G401 (cell line): ENCODE results near the gene EPHX1. TPM values are rescaled to one million over a fixed set of nuclear protein-coding genes. Genes with fewer than 3 reads are reported as not detected.
"Not testable (repeated sequence)": the region's sequence is repeated elsewhere in the genome, so short reads cannot be mapped to it uniquely, and the experiment has no call there.

Experiments
- DNase-seq: peaks from one replicate; pipeline ENCODE4 v3.0.0-alpha.2; 2015; ENCODE audit warnings: low spot score
- in situ Hi-C: cut with HindIII; loops from 2 replicates; pipeline ENCODE4 v1.10.0; 2016; ENCODE audit warnings: low sequenced_read_pairs, mixed read lengths
- total RNA-seq: library from RNA; depleted of rRNA; stranded (reverse); fragments of >200 nt; shearing (Covaris generic); gene quantifications from 2 replicates; pipeline ENCODE4 v1.2.3, GENCODE V29; 2014

Gene EPHX1
- total RNA-seq, 1 experiment from 2014 or later = 23.5 TPM

DNA sequence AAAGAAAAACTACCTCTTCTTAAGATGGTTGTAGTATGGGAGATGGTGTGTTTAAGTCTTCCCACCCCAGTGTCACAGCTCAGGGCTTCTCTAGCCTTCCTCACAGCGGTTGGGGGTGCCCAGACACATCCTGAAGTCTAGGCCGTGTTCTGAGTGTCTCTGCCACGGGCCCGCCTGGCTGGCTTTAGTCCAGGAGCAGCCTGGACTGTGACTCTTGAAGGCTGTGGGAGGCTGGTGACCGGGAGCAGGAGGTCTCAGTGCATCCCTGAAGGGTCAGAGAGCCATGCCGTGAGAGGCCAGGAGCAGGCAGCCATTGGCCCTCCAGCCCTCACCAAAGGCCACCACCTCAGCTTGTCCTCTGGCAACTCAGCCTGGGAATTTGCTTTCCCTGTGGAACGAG lies 4.5 kb downstream of the EPHX1 start:
- DNase-seq = no peak
- in situ Hi-C loops = no loop called here

DNA sequence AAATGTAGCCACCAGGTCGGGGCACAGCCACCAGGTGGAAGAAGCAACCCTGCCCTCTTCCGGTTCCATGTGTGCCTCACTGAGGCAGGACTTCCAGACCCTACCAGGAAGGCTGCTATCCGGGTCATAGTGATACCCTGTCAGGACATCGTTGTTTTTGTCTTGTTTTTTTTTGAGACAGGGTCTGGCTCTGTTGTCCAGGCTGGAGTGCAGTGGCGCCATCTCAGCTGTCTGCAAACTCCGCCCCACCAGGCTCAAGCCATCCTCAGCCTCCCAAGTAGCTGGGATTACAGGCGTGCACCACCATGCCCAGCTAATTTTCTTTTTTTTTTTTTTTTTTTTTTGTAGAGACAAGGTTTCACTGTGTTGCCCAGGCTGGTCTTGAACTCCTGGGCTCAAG lies 5.2 kb downstream of the EPHX1 start:
- in situ Hi-C loops, DNase-seq: not testable (repeated sequence)

DNA sequence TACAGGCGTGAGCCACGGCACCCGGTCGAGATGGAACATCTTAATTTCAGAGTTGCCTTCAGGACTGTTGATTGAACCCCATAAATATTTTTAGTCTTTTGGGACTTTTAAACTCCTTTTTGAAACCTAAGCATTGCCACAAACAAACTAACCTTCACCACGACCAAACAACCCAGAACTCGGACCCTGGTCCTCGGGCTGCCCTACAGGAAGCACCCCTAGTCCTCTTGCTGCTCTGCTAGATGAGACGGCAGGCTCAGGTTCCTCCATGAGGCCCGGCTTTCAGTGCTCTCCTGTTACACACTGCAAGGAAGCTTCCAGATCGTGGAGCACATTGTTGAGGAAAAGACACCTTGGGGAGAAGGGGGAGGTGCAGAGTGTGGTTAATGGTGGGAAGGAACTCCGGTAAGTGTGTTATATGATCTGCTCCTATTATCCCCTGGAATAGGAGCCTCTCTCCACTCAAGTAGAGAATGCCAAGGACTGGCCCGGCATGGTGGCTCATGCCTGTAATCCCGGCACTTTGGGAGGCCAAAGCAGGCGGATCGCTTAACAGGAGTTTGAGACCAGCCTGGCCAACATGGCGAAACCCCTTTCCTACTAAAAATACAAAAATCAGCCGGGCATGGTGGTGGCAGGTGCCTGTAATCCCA lies 5.7 kb downstream of the EPHX1 start:
- in situ Hi-C loops = no loop called here

DNA sequence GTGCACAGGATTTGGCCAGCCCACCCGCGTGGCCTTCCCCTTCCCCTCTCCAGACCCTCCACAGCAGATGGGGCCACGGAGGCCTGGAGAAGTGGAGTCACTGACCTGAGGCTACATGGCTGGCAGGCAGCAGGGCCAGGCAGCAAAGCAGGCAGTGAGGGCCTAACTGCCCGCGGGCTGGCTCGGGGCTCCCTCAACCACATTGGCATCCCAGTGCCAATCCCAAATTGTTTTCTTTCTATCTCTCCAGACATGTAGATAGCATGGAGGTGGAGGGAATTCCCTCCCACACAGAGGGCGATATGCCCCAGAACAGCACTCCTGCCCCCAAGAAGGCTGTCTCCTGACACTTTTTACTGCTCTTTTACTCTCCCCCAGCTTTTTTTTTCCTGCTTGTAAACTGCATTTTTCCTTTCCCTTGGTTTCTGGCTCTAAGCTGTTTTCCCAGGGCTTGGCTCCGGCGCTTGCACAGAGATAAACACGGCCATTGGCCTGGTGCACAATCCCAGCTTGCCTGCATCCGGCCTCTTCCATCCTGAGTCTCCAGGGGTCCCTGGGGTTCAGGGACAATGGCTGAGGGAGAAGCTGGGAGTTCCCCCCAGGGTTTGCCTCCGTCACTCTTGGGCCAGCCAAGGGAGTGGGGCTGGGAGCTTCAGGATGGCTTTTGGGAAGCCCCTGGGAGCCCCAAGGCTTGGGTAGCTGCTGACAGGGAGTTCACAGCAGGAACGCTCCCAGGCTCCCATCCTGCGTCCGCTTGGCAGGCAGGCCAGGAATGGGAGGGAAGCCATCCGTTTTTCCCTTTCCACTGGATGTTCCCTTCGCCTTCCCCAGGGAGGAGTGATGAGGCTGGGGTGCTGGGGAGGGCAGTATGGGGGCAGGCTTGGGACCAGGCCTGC lies 7.0 kb downstream of the EPHX1 start:
- peak; percentile 76 for DNase-seq
- in situ Hi-C loops = no loop called here

More for the DNA sequence above, 5.7 kb downstream of the EPHX1 start:
- no peak for DNase-seq

DNA sequence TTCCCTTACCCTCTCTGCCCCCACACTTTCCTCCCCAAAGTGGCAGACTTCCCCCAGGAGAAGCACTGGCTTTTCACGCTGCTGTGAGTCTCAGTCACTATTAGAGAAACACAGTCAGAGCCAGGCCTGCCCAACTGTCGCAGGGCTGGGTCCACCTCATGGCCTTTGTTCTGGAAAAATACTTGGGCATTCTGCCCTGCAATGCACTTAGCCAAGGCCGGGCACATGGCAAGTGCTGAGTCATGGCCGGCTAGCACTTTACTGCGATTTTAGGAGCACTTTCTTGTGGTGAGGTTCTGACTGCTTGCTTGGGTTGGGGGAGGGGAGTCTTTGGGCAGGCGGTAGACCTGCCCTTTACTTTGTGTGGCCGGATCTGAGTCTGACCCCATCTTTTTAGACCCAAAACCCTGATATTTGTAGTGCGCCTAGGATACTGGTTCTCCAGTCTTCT lies 7.7 kb downstream of the EPHX1 start:
- peak; percentile 96 for DNase-seq
- in situ Hi-C loops = no loop called here

DNA sequence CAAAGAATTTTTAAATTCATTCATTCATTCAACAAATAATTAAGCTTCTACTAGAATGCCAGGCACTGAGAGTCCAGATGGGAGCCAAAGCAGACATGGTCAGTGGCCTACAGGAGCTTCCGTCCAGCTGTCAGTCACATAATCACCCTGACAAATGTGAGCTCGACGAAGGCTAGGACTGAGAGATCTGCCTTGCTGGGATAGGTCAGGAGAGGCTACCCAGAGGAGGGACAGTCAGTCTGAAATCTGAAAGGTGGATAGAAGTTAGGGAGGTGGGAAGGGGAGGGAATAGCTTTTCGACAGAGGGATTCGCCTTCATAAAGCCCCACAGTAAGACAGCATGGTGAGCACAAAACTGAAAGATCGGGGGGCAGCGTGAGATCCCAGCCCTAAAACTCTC lies 8.3 kb downstream of the EPHX1 start:
- in situ Hi-C loops = no loop called here
- DNase-seq = no peak

DNA sequence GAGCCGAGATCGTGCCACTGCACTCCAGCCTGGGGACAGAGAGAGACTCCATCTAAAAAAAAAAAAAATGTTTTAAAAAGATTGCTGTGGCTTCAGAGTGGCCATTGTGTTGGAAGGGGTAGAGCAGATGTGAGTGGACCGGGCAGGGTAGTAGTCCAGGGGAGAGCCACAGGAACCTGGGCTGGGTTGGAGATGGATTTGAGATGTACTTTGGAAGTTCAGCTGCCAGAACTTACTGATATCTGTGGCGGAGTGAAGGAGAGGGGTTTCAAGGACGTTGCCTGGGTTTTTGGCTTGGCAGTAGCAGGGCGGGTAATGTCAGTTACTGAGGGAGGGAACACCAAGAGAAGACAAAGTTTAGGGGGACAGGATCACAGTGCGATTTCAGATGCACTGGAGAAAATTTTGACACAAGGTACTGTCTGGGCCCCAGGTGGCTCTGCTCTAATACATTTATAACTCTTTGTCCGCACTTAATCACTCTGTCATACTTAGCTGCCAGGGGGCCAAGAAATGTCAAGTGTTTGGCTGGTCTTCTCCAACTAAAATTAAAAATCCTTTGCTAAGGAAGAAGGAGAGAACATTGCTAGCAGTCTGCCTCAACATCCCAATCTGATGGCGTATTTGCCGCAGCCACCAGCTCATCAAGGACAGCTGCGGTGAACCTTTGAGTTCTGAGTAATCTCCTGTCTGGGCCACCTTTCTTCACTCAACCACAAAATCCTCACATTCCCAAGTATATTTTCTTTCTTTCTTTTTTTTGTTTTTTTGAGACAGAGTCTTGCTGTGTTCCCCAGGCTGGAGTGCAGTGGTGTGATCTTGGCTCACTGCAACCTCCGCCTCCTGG lies 9.6 kb downstream of the EPHX1 start:
- in situ Hi-C loops = no loop called here
- DNase-seq = no peak

DNA sequence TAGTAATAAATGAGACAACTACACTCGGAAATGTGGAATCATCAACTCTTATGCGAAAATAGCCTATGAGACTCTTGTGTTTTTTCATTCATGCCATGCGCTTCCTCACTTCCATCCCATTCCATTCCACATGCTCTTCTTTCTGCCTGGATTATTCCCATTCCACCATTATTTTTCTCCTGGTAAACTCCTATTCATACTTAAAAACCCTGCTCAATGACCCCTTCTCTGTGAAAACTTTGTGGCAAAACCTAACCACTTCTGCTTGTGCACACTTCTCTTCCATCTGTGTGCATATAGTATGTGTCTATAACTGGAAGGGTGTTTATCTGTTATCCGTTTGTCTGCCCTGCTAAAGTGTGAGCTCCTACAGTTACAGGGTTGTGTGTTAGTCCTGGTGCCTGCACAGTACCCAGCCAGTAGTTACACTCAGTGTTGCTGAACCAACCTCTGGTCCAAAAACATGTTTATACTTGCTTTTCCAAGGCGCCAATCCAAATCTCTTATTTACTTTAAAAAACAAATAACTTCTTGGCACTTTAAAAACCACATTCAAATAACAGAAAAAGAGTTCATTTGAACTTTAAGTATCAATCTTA lies 10.7 kb downstream of the EPHX1 start:
- in situ Hi-C loops = no loop called here
- DNase-seq = no peak

DNA sequence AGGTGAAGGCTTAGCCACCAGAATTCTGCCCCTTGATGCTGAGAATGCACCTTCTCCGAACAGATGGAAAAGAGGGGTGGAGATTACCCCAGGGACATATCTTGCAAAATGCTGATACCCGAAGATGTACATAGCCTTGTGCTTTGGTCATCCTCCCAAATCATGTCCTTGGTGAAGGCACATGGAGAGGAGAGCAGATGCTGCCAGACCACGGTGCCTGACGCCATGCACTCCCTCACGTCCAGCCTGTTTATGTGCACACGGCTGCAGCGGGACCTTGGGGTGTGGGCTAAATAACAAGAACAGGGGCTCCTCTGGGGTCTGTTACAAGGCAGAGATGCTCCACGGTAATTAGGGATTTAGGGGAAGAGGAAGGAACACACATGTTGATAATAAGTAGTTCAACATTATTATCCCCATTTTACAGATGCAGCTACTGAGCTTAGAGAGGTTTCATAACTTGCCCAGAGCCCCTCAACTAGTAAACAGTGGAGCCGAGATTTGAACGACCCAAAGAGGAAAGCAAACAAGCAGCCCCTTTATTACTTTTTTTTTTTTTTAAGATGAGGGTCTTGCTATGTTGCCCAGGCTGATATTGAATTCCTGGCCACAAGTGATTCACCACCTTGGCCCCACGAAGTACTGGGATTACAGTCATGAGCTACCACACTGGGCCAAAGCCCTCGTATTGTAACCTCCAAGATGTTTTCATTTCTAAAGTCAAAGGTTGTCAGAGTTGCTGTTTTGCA lies 12.9 kb downstream of the EPHX1 start:
- in situ Hi-C loops = no loop called here
- no peak for DNase-seq

DNA sequence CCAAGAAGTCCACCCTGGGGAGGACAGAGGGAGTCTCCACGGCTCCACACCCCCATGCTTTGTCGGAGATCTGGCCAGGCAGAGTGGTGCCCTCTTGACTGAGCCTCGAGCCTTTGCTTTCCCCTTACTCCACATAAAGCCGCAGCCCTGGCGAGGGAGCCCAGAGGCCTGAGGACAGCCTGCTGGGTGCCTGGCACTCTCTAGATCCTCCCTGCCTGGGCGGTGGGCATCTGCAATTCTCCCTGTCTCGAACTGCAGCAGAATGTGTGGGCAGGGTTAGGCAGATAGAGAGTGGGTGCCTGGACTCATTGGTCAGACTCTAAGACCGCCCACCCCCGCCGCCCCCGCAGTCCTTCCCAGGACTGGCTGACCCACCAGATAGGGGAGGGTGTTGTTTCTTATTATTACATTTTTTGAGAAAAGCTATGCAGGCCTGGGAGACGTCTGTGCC lies 13.9 kb downstream of the EPHX1 start:
- in situ Hi-C loops = no loop called here
- DNase-seq = no peak

DNA sequence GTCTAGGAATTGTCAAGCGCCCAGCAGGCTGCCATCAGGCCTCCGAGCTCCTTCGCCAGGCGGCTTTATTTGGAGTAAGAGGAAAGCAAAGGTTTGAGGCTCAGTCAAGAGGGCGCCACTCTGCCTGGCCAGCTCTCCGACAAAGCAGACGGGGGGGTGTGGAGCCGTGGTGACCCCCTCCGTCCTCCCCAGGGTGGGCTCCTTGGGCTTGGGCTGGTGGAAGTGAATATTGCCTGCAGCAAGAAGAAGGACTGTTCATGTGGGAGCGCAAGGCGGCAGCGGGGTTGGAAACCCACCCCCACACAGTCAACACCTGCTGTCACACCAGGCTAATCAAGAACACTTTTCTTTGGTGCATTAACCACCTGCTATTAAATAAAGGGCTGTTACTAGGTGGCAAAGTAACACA lies 14.6 kb downstream of the EPHX1 start:
- in situ Hi-C loops = no loop called here
- no peak for DNase-seq

DNA sequence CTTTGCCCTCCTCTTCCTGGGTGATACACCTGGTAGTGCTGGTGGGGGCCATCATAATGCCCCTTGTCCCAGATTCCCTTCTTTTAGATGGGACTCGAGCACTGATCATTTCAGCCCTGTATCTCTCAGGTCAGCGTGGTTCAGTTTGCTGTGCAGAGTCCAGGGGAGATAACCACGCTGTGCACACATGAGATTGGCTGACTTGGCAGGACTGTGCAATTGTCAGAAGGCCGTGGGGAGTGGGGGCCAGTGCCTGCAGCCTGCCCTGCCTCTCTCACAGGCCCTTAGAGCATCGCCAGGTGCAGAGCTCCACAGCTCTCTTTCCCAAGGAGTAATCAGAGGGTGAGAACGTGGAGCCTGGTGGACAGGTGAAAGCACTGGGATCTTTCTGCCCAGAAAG lies 15.2 kb downstream of the EPHX1 start:
- no peak for DNase-seq
- in situ Hi-C loops = no loop called here

DNA sequence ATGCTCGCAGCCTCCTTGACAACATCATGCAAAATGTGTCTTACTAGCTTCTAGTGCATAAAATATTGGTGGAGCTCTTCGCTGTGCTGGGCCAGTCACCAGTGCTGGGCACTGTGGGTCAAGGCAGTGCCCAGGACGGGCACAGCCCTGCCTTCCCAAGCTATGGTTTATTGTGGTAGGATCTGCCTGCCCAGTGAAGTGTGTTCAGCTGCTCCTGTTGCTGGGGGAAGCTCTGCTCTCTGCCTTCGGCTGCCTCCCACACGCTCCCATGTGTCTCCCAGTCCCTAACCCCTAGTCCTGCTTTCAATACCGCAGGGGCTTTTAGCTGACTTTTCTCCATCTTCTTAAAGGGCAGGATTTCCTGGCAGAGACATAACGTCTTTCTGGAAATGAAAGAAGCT lies 15.7 kb downstream of the EPHX1 start:
- in situ Hi-C loops = no loop called here
- DNase-seq = no peak

DNA sequence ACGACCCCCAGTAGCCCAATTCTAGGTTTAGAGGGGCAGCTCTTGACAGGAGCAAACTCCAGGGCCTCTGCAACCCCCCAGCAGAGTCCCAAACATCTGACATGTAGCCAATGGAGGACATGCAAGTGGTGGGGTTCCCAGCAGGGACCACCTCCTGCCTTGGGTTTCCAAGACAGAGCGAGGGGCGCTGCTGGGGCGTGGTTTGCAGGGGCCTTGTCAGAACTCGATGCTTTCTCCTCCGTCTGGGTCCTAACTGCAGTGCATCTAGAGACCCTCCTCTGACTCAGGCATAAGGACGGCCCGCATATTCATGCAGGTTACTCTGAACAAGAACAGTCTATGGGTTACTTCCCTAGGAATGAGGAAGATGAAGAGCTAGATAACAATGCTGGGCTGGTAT lies 17.2 kb downstream of the EPHX1 start:
- in situ Hi-C loops = no loop called here
- DNase-seq = no peak

DNA sequence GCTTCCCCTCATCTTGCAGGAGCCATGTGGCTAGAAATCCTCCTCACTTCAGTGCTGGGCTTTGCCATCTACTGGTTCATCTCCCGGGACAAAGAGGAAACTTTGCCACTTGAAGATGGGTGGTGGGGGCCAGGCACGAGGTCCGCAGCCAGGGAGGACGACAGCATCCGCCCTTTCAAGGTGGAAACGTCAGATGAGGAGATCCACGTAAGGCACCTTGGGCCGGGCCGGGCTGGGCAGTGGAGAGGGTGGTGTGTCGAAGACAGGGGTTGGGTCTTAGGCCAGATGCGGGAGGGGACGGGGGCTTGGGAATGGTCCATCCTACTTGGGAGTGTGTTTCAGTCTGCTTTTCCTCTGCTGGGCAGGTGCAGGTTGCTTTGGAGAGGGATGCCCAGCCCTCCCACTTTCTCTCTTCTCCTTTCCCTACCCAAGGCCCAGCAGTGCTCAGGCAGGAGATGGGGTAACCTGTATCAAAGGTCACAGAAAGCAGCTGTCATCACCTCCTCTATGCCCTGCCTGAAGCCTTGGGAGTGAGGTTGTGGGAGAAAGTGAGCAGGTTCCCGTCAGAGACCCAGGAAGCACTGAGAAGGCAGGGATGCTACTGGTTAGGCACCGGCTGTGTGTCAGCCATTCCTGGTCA lies 18.9 kb downstream of the EPHX1 start:
- no peak for DNase-seq
- in situ Hi-C loops = no loop called here

DNA sequence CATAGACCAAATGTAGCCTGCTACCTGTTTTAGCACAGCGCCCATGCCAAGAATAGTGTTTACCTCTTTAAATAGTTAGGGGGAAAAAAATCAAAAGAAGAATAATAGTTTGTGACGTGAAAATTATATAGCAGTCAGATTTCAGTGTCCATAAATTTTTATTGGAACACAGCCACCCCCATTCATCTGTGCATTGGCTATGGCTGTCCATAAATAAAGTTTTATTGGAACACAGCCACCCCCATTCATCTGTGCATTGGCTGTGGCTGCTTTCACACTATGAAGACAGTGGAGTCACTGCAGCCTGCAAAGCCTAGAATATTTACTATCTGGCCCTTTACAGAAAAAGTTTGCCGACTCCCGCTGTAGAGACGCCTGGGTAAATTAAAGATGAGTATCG lies 20.9 kb downstream of the EPHX1 start:
- no peak for DNase-seq
- in situ Hi-C loops = no loop called here

DNA sequence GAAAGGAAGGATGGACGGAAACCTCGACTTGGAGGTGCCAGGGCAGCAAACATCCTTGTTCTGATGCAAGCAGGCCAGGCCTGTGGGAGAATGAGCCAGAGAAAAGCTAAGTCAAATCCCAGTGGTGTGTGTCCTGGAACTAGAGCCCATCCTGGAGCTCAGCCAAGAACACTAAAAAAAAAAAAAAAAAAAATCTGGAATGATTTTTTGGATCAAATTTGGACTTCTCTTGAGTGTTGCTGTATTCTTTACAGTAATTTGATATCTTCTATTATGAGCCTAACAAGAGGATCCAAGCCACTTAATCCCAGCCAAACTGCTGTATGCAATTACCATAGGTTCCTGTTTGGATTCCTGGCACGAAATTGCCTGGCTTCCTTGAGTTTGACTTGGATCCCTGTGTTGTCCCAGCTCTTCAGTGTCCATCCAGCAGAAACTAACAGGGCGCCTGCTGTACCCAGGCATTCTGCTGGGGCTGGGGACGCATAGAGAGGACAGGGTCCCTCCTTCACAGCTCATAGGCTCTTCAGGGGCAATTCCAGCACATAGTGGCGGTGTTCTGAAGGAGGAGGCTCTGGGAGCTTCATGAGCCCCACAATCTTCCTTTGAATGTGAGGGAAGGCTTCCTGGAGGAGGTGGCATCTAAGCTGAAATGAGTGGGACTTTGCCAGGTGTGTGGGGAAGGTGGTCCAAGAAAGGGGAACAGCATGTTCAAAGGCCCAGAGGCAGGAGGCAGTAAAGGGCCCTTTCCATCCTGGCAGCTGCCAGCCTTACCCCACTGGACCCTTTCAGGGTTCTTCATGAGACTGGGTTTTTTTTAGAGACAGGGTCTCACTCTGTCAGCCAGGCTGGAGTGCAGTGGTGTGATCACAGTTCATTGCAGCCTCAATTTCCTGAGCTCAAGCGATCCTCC lies 24.7 kb downstream of the EPHX1 start:
- in situ Hi-C loops = no loop called here
- peak; percentile 40 for DNase-seq
